ENCODE measurements around the gene CENPM. TPM values are rescaled to one million over a fixed set of nuclear protein-coding genes. Genes with fewer than 3 reads are reported as not detected.

Gene CENPM
- polyA plus RNA-seq, 1 donor = 5.6 TPM

DNA sequence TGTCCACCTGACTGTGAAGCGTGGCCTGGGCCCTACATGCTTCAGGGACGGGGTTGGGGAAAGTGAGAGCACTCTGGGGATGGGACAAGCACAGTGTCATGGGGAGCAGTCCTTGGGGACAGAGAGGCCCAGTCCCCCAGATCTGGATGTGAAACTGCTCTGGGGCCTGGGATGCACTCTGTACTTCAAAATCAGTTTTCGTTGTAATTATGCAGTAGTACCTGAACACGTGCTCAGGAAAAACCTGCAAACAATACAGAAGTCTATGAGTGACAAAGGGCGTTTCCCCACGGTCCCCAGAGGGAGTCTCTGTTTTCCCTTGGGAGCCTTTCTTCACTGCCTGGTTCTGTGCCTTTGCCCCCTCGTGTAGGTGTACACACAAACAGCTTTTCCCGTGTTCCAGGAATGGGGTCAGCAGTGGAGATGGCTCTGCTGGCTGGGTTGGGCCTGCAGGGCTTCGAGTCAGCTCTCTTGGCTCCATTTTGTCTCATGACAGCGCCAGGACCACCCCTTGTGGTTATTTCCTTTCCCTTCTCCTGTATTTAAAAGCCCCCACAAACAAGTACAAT lies 15.2 kb downstream of the CENPM start:
- no peak for DNase-seq

DNA sequence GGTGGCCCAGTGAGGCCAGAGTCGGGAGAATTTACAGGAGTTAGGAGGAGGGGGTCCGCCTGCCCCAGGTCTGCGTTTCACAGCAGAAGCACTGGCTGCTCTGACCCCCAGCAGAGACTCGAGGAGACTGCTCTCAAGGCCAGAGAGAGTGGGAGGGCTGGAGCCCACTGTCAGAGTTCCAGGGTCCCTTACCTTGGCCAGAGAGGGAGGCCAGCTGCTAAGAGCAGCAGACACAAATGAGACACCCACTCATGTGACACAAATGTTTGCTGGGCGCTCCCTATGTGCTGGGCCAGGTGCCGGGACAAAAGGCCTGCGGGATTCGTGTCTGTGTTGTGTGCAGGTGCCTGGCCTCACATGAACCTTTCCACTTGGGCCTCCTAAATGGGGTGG lies 17.5 kb downstream of the CENPM start:
- DNase-seq = no peak

DNA sequence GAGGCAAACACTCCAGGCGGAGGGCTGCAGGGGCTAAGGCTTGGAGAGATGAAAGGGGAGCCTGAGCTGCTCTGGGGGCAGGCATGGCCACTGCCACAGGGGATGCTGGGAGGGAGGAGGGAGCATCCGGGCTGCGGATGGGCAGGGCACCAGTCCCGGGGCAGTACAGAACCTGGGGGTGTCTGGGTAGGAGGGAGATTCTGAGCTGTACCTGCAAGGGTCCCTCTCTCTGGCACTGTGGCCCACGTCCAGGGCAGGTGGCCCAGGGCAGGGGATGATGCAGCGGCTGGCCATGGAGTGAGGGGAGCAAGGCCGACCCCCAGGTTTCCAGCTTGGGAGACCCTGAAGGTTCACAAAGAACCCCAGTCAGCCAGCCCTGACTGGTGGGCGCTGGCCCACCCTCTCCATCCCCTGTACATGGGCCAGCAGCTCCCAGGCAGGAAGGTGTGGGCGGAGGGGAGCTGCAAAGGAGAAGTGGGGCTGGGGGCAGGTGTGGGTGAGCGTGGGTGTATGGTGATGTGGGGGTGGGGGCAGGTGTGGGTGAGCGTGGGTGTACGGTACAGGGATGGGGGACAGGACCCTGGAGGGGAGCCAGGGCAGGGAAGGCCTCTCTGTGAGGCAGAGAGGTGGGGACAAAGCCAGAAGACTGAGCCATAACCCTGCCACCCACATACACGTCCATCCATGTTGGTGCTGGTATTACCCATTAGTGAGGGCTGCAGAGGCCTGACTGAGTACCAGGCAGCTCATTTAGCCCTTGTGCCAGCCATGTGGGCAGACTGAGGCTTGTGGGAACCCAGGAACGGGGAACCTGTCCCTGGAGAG lies 18.1 kb downstream of the CENPM start:
- DNase-seq = no peak

DNA sequence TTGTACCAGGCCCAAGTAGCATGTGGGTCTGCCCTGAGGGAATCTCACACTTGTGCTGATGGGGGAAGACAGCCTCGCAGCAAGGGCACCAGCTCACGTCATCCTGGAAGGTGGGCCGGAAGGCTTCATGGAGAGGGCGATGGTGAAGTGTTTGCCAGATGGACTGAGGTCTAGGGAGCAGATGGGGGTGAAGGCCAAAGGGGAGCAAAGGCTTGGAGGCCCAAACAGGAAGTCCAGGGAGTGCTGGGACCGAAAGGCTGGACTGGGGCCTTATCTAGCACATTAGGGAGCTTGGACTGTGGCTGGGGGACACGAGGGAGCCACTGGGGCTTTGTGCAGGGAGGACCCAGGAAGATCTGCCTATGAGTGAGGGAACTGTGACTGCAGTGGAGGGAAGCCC lies 19.1 kb downstream of the CENPM start:
- DNase-seq = no peak

DNA sequence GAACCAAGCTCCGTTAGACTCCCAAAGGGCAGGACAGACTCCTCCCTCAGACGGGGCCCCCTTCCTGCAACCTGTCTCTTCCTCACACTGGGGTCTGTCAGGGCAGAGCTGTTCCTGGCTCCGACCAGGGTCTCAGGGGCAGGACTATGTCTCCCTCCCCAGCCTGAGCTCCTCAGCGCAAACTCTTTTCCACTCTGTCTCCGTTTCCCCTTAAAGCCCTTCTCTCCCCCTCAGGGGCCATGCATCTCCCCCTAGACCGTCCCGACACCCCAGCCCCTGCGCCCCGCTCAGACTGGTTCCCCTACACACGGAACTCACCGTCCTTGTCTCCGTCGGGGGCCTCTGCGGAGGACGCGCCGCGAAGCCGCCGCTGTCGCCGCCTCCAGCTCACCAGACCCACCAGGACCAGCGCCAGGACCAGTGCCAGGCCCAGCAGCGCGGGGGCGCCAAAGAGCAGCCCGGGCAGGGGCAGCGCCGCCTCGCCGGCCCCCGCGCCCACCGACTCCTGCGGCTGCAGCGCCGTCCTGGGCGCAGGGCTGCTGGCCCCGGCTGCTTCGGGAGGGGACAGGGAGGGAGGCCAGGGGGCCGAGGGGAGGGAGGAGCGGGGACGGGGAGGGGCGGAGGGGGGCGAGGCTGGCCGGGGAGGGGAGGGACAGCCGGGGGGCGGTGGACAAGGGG lies 21.0 kb downstream of the CENPM start:
- DNase-seq = no peak

DNA sequence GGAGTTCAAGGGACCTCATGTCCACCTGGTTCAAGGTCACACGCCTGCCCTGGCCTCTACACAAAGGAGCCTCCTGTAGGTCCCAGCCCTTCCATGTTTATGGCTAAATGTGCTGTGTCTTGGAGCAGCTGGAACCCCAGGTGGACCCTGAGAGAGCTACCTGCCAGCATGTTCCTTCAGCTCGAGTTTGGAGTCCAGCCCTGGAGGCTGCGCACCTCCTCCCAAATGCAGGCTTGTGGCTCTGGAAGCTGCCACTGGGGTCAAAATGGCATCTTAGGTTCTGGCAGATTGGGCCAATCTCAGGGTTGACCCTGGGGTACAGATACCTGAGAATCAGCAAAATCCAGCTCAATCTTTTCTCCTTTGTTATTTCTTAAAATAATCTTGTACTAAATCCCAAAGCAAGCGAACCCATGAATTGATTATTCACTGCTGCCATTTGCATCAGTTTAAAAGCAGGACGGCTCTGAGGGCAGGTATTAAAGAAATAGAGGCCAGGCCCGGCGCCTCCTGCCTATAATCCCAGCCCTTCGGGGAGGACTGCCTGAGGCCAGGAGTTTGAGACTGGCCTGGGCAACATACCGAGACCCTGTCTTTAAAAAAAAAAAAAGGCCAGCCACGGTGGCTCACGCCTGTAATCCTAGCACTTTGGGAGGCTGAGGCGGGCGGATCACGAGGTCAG lies 23.2 kb downstream of the CENPM start:
- DNase-seq = no peak

DNA sequence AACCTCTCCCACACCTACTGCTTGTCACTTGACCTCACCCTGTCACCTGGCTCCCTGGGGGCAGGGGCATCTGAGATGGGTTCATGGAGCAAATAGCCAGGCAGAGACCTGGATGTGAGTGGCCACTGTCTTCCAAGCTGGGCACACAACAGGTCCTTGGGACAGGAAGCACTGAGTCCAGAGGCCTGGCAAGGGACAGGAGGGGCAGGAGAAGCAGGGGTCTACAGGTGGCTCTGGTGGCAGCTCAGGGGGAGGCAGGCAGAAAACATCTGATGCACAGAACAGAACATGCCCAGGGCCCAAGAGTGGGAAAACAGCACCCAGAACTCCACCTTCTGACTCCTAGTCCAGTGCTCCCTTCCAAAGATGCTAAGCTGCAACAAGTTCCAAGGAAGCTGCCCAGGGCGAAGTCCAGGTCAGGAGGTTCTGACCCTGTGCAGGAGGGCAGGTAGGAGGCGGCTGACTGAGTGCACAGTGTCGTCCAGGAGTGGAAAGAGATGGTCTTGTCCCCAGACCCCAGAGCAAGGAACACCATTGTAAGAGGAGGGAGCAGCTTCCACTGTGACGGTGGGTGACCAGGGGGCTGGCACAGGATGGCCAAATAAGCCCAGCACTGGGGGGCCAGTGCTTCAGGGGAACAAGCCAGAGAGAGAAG lies 23.9 kb downstream of the CENPM start:
- DNase-seq = no peak

DNA sequence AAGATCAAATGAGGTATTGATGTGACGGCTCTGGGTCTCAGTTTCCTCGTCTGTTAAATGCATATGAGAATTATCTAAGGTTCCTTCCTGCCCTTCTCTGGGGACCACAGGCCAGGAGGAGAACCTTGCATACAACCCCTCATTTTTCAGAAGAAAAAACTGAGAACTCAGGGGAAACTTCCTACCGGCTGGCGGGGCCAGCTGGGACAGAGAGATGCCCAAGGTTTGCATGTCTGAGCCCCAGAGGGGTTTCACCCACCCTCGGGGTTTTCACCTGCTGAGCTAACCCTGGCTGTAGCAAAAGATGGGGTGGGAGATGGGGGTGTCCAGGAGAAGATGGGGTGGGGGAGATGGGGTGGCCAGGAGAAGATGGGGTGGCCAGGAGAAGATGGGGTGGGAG lies 24.6 kb downstream of the CENPM start:
- DNase-seq = no peak

DNA sequence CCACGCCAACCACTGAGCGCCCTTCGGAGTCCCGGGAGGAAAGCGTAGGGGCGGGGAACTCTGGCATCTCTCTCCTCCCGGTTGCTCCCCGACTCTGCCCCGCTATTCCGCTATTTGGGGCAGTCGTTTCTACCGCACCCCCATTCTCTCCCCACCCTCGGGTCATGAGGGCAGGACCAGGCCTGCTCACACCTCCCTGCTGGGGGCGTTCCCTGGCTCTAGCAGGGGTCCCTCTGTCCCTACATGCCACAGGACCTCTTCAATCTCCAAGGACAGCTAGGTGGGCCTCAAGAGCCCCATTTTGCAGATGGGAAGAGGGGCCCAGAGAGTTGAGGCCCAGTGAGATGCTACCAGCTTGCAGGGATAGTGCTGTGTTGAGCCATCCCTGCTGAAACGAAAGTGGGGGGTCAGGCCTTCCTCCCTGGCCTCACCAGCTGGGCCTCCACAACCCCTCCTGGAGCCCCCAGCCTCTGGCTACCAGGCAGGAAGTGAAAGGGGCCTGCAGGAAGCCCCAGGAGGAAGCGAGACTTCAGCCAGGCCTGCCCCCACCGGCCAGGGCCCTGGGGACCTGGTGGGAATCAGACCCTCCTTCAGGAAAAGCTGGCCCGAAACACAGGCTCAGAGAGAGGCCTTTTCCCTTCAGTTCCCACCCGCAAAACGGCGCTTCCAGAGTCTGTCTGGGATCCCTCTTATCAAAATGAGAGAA lies 26.5 kb downstream of the CENPM start:
- DNase-seq = no peak

DNA sequence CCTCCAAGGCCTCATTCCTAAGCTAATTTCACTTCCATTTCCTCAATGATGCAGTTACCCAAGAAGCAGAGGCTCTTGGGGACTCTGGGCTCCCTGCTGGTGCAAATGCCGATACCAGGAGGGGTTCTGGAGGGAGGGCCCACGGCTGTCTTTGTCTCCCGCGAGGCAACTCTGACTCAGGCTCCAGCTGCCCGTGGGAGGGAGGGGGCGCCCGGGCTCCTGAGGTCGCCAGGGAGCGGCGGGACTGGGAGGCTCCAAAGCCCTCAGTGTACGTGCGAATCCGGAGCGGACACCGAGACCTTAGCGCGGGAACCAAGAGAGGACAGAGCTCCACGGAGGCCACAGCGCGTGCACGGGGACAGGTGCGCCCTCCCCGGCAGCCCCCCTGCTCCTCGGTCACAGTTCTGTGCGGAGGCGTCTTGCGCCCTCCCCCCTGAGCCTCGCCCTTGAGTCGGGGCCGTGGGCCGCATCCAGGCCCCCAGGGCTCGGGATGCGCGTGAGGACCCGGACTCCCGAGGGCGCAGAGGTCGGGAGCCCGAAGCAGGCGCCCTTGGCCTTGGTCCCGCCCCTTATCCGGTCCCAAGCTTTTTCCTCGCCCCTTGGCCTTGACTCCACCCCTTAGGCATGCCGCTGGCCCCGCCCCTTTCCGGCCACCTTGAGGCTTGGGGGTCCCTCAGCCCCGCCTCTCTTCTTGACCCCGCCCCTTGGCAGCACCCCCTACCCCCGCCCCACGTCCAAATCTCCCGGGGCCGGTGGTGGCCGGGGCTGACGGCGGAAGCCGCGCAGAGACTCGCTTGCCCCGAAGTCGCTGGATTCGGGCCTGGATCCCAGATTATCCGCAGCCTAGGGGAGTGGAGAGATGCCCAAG lies 27.4 kb downstream of the CENPM start:
- no peak for DNase-seq

DNA sequence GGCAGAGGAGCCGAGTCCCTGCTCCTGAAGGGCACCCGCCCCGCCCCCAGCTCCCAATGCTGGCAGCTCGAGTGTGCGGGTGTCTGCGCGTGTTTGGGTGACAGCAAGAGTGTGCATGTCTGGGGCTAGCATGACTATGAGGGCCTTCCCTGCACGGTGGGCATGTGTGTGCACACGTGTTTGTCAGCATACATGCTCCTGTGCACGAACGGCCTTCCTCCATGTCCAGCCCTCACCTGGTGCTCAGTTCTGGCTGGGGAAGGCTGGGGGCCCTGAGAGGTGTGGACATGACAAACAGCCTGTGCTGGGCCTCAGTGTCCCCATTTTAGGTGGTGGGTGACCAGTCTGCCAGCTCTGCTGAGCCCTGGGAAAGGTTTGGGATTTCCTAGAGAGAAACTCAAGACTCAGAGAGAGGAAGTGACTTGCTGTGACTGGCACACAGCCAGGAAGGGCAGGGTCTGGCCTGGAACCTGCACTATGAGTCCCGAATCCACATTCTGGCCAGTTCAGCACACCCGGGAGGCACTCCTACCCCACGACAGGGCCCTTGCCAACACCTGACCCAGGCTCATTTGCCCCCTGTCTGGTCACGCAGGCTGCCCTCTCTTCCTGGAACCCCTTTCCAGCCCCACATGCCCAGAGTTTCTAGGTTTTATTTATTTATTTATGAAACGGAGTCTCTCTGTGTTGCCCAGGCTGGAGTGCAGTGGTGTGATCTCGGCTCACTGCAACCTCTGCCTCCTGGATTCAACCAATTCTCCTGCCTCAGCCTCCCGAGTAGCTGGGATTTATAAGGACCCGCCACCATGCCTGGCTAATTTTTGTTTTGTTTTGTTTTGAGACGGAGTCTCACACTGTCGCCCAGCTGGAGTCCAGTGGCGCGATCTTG lies 28.8 kb downstream of the CENPM start:
- peak; percentile 66 for DNase-seq

DNA sequence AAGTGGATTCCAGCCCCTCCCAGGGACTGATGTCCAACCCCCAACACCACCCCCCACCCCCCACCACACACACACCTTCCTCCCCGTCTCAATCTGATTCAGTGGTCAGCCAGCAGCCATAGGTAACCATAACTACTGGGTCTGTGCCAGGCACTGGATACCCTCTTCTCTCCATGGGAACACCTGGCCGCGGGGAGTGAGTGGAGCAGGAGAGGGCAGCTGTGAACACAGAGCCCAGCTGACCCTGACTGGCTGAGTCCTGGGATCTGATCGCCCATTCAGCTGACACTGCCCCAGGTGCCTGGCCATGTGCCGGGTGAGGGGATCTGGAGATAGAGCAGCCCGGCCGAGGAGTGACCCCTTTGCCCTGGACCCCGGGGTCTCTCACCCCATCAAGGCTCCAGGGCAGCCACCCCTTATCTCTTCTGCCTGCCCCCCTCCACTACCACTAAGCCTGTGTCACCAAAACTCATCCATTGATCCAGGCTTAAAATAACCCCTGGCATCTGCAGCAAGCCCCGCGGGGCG lies 29.5 kb downstream of the CENPM start:
- no peak for DNase-seq

DNA sequence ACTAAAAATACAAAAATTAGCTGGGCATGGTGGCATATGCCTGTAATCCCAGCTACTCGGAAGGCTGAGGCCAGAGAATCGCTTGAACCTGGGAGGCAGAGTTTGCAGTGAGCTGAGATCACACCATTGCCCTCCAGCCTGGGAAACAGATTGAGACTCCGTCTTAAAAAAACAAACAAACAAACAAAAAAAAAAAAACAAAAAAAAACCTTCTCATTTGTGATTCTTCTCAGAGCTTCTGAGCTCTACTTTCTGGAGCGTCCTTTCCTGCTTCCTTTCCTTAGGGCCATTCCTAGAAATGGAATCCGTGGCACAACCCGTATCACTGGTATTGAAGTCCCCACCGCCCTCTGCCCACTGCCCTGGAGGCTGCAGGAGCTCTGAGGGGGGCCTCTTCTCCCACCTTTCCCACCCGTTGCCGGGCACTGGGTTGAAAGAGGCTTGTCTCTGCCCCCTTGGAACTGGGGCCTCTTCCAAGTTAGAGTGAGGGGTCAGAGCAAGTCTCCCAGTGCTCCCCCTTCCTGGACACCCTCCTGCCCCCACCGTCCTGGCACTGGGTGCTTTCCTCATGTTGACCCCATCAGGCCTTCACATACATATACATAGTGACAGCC lies 30.1 kb downstream of the CENPM start:
- DNase-seq = no peak

DNA sequence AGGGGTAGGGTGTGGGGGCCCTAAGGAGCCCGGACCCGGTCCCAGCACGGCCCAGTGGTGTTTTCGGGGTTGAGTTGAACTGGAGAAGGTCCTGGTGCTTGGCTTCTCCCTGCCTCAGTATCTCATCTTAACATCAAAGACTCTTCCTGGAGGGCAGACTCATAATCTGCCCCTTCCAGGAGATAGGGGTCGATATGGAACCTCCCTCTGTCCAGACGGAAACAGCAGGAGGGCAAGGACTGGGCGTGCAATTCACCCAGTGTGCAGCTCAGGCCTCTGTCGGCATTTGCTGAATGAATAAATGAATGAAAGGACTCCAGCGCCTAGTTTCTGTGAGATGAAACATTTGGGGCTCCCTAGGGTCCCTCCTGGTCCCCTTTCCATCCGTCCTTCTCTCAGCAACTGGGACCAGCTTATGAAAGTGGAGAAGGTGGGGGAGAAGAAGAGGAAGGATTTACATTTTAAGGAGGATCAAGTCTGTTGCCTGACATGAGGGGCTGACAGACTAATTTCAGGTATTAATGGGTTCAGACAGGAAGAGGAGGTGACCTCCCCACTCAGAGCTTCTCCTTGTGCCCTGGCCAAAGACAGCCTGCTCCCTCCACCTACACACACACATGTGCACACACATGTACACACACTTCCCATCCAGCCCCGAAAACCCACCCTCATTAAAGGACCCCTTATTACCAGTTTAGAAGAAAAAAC lies 31.0 kb downstream of the CENPM start:
- DNase-seq = no peak

DNA sequence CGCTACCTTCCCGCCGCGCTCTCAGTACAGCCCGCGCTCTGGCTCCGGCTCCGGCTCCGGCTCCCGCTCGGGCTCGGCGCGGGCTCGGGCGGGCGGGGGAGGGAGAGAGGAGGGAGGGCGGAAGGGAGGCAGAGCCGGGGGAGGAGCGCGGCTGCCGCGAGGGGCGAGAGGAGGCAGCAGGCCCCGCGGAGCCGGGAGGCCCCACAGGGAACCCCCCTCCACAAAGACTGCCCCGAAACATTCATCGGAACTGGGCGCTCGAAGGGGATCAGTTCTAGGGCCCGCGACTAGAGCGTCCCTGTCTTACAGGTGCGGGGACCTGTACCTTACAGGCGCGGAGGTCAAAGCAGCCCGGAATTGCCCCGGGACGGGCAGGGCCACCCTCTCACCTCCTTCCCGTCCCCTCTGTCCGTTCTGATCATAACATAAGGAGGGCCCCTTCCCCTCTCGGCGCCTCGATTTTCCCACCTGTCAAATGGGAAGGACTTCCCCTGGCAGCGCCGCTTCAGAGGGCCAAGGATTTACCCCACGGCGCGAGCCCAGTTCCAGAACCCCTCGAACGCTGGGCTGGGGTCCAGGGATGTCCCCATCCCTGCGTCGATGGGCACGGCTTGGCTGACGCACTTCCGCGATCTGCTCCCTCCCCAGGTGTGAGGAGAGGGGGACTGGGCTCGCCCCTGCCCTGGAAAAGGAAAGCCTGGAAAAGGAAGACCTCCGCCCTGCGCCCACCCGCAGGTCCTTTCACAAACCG lies 31.7 kb downstream of the CENPM start, which contains the start of gene SHISA8:
SHISA8 (minus strand) TSS at position 40 of the 751 bp plus-strand sequence. CDS start 407 bp downstream, outside the sequence.
- peak; percentile 59 for DNase-seq

DNA sequence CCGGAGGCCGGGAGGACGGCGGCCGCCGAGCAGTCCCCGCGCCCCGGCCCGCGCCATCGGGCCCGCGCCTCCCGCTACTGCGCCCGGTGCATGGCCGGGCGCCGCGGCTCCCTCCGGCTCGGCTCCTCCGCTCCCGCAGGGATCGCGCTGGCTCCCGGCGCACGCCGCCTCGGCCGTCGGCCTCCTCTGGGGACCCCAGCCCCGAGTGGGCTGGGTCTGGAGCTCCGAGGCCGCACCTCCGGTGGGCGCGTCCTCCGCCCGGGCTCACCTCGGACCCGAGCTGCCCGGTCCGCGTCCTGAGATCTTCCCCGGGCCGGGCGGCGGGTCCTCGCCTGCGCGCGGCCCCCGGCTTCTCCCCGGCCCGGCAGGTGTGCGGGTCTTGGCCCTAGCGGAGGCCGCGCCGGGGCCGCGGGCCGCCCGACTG lies 32.3 kb downstream of the CENPM start:
- no peak for DNase-seq

DNA sequence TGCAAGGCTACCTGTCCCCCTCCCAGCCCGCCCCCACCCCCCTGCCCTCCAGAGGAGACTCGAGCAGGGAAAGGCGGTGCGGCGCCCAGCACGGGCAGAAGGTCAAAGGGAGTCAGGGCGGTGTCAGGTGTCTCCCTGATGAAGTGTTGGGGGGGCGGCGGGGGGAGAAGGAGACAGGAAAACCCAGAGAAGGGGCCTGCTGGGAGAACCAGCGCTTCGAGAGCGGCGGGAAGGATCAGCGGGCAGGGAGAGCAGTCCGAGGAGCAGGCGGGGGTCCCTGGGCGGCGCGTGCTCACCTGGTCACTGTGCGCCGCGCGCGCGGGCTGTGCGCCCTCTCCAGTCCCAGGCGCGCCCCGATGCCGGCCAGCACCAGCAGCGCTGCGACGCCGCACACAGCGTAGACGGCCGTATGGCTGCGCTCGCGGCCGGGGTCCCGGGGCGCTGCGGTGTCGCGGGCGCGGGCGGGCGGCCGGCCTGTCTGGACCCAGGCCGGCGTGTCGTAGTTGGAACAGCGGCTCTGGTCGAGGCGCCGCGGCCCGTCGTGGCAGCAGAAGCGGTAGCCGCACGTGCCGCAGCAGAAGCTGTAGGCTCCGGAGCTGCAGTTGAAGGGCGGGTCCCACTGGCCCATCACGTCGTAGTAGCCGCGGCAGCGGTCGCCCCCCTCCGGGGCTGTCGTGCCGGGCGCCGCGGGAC lies 33.0 kb downstream of the CENPM start:
- DNase-seq = no peak
